ENCODE measurements around the gene INTU.
A peak's percentile ranks its signal among the peaks of the same experiment; 100 is the strongest.
"Not testable (repeated sequence)": the region's sequence is repeated elsewhere in the genome, so short reads cannot be mapped to it uniquely, and the experiment has no call there.

INTU gene

DNA sequence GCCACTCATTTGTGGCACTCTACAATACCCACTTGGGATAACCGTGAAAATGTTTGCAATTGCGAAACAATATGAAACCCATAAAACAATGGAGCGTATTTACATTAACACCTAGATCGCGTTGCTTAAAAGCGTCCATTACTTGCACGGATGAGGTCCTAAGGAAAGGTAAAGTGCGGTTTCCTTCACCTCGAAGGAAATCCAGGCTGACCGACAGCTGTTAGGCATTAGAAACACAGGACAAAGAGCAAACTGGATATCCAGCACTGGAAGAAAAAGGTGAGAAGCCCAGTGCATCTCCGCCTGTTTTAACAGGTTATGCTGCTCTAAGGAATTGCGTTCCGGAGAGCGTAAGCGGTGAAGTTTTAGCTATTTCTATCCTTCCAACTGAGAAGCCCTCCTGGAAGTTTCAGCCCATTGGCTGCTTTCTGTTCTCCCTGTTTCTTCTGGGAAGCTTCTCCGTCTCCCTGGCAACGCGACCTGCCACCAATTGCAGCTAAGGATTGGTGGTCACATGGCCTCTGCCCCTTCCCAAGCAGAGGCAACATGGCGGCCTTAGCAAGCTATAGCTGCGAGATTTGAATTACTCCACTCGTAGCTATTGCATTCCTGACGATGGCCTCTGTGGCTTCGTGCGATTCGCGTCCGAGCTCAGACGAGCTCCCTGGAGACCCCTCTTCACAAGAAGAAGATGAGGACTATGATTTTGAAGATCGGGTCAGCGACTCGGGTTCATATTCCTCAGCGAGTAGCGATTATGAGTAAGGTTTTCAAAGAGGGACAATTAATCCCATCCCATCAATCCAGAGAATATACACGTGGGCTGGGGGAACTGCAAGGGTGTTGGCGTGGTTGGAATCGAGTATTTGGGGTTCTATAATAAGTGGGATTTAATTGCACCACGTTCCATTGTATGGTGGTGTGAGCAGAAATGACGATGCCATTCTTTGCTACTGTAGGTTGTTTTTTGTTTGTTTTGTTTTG is at the start of gene INTU:
TSS of gene INTU (plus strand) at position 538 of the 984 bp plus-strand sequence. CDS start at position 616, 78 bp downstream.
- Histone ChIP-seq H3K4me3 (ENCODE audit: low read depth in 1 of 5, low read length in 5 of 5) (peak within 1 kb of the TSS; percentile 92 to 98 (median 95)), H3K27ac (ENCODE audit: low read depth, low read length) (peak within 1 kb of the TSS; percentile 73), H3K4me1 (ENCODE audit: control insufficient read depth in 5 of 5, insufficient read depth in 5 of 5, low read length in 5 of 5) (peaks cover 0 to 17% (median 11%) of the 10 kb centered on the region in 5 donors), H3K27me3 (ENCODE audit: control insufficient read depth in 5 of 5, insufficient read depth in 4 of 5, low read length in 5 of 5) (no peaks in the 10 kb centered on the region), H3K9me3 (ENCODE audit: control insufficient read depth in 5 of 5, low read length in 5 of 5) (no peaks in the 10 kb centered on the region), H3K36me3 (ENCODE audit: control insufficient read depth in 5 of 5, insufficient read depth in 5 of 5, low read length in 5 of 5) (no peaks in the 10 kb centered on the region), H3K9ac (ENCODE audit: low read length in 5 of 5) (peak within 1 kb of the TSS; percentile 63 to 84 (median 76))

DNA sequence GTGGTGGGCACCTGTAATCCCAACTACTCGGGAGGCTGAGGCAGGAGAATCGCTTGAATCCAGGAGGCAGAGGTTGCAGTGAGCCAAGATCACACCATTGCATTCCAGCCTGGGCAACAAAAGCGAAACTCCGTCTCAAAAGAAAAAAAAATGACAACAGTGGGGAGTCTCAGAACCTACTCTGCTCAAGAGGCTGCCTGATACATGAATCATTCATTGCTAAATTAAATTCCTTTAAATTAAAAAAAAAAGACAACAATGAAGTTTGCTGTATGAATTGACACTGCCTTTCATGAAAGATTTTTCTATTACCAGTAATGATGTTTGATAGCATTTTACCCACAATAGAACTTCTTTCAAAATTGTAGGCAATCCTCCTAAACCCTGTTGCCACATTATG is 46.3 kb upstream of the INTU start:
- H3K4me3 ChIP-seq (ENCODE audit: low read depth in 1 of 5, low read length in 5 of 5); H3K9me3 ChIP-seq (ENCODE audit: control insufficient read depth in 5 of 5, low read length in 5 of 5); H3K9ac ChIP-seq (ENCODE audit: low read length in 5 of 5); H3K27me3 ChIP-seq (ENCODE audit: control insufficient read depth in 5 of 5, insufficient read depth in 4 of 5, low read length in 5 of 5); H3K4me1 ChIP-seq (ENCODE audit: control insufficient read depth in 5 of 5, insufficient read depth in 5 of 5, low read length in 5 of 5); H3K36me3 ChIP-seq (ENCODE audit: control insufficient read depth in 5 of 5, insufficient read depth in 5 of 5, low read length in 5 of 5); H3K27ac ChIP-seq (ENCODE audit: low read depth, low read length): not testable (repeated sequence)

GRCh38 chr4:127586922-127587571 is 45.7 kb upstream of the INTU start:
- H3K36me3 ChIP-seq (ENCODE audit: control insufficient read depth in 5 of 5, insufficient read depth in 5 of 5, low read length in 5 of 5): no peaks in the 10 kb centered on the region
- H3K27me3 ChIP-seq (ENCODE audit: control insufficient read depth in 5 of 5, insufficient read depth in 4 of 5, low read length in 5 of 5): no peaks in the 10 kb centered on the region
- no peak overlapping the region for H3K9ac ChIP-seq (ENCODE audit: low read length in 5 of 5)
- no peaks in the 10 kb centered on the region for H3K9me3 ChIP-seq (ENCODE audit: control insufficient read depth in 5 of 5, low read length in 5 of 5)
- no peaks in the 10 kb centered on the region for H3K4me1 ChIP-seq (ENCODE audit: control insufficient read depth in 5 of 5, insufficient read depth in 5 of 5, low read length in 5 of 5)
- H3K27ac ChIP-seq (ENCODE audit: low read depth, low read length): no peak overlapping the region
- H3K4me3 ChIP-seq (ENCODE audit: low read depth in 1 of 5, low read length in 5 of 5): no peak overlapping the region

DNA sequence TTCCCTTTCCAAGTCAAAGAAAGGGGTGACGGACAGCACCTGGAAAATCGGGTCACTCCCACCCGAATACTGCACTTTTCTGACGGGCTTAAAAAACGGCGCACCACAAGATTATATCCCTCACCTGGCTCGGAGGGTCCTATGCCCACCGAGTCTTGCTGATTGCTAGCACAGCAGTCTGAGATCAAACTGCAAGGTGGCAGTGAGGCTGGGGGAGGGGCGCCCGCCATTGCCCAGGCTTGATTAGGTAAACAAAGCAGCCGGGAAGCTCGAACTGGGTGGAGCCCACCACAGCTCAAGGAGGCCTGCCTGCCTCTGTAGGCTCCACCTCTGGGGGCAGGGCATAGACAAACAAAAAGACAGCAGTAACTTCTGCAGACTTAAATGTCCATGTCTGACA is 43.6 kb upstream of the INTU start:
- H3K9ac ChIP-seq (ENCODE audit: low read length in 5 of 5); H3K4me3 ChIP-seq (ENCODE audit: low read depth in 1 of 5, low read length in 5 of 5); H3K9me3 ChIP-seq (ENCODE audit: control insufficient read depth in 5 of 5, low read length in 5 of 5); H3K27me3 ChIP-seq (ENCODE audit: control insufficient read depth in 5 of 5, insufficient read depth in 4 of 5, low read length in 5 of 5); H3K36me3 ChIP-seq (ENCODE audit: control insufficient read depth in 5 of 5, insufficient read depth in 5 of 5, low read length in 5 of 5); H3K27ac ChIP-seq (ENCODE audit: low read depth, low read length); H3K4me1 ChIP-seq (ENCODE audit: control insufficient read depth in 5 of 5, insufficient read depth in 5 of 5, low read length in 5 of 5): not testable (repeated sequence)

GRCh38 chr4:127598656-127599055 is 34.1 kb upstream of the INTU start:
- Histone ChIP-seq H3K27me3 (ENCODE audit: control insufficient read depth in 5 of 5, insufficient read depth in 4 of 5, low read length in 5 of 5) (peaks cover 0 to 4% (median 0%) of the 10 kb centered on the region in 5 donors), H3K9me3 (ENCODE audit: control insufficient read depth in 5 of 5, low read length in 5 of 5) (no peaks in the 10 kb centered on the region), H3K4me3 (ENCODE audit: low read depth in 1 of 5, low read length in 5 of 5) (no peak overlapping the region), H3K27ac (ENCODE audit: low read depth, low read length) (no peak overlapping the region), H3K9ac (ENCODE audit: low read length in 5 of 5) (no peak overlapping the region), H3K4me1 (ENCODE audit: control insufficient read depth in 5 of 5, insufficient read depth in 5 of 5, low read length in 5 of 5) (no peaks in the 10 kb centered on the region), H3K36me3 (ENCODE audit: control insufficient read depth in 5 of 5, insufficient read depth in 5 of 5, low read length in 5 of 5) (no peaks in the 10 kb centered on the region)

DNA sequence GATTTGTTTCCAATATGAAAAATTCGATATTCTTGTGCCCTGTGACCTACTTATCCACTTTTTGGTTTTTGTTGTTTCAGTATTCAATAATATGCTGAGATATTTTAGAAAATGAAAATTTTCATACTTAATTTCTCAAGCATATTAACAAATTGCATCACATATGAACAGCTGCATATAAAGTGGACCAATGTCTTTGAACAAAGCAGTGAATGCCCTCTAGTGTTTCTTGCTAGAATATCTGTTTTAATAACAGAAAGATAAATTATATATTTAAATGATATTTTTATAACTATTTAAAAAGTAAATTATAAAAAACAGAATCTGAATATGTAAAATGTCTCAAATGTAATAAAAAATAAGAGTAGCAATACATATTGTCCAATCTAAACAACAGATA is 31.7 kb upstream of the INTU start:
- no peaks in the 10 kb centered on the region for H3K4me1 ChIP-seq (ENCODE audit: control insufficient read depth in 5 of 5, insufficient read depth in 5 of 5, low read length in 5 of 5)
- peaks cover 0 to 7% (median 0%) of the 10 kb centered on the region in 5 donors for H3K27me3 ChIP-seq (ENCODE audit: control insufficient read depth in 5 of 5, insufficient read depth in 4 of 5, low read length in 5 of 5)
- no peak overlapping the region for H3K27ac ChIP-seq (ENCODE audit: low read depth, low read length)
- no peaks in the 10 kb centered on the region for H3K36me3 ChIP-seq (ENCODE audit: control insufficient read depth in 5 of 5, insufficient read depth in 5 of 5, low read length in 5 of 5)
- no peak overlapping the region for H3K4me3 ChIP-seq (ENCODE audit: low read depth in 1 of 5, low read length in 5 of 5)
- H3K9me3 ChIP-seq (ENCODE audit: control insufficient read depth in 5 of 5, low read length in 5 of 5): no peaks in the 10 kb centered on the region
- no peak overlapping the region for H3K9ac ChIP-seq (ENCODE audit: low read length in 5 of 5)

- Histone ChIP-seq H3K27ac (ENCODE audit: low read depth, low read length) (no peak overlapping the region), H3K4me3 (ENCODE audit: low read depth in 1 of 5, low read length in 5 of 5) (no peak overlapping the region), H3K9me3 (ENCODE audit: control insufficient read depth in 5 of 5, low read length in 5 of 5) (no peaks in the 10 kb centered on the region), H3K4me1 (ENCODE audit: control insufficient read depth in 5 of 5, insufficient read depth in 5 of 5, low read length in 5 of 5) (no peaks in the 10 kb centered on the region), H3K36me3 (ENCODE audit: control insufficient read depth in 5 of 5, insufficient read depth in 5 of 5, low read length in 5 of 5) (no peaks in the 10 kb centered on the region), H3K27me3 (ENCODE audit: control insufficient read depth in 5 of 5, insufficient read depth in 4 of 5, low read length in 5 of 5) (peaks cover 0 to 7% (median 0%) of the 10 kb centered on the region in 5 donors), H3K9ac (ENCODE audit: low read length in 5 of 5) (no peak overlapping the region)
Observed at GRCh38 chr4:127604949-127605709, 27.6 kb upstream of the INTU start.

GRCh38 chr4:127606823-127607222 is 25.9 kb upstream of the INTU start:
- peaks cover 0 to 7% (median 0%) of the 10 kb centered on the region in 5 donors for H3K27me3 ChIP-seq (ENCODE audit: control insufficient read depth in 5 of 5, insufficient read depth in 4 of 5, low read length in 5 of 5)
- H3K4me3 ChIP-seq (ENCODE audit: low read depth in 1 of 5, low read length in 5 of 5): no peak overlapping the region
- H3K9ac ChIP-seq (ENCODE audit: low read length in 5 of 5): no peak overlapping the region
- H3K4me1 ChIP-seq (ENCODE audit: control insufficient read depth in 5 of 5, insufficient read depth in 5 of 5, low read length in 5 of 5): no peaks in the 10 kb centered on the region
- H3K36me3 ChIP-seq (ENCODE audit: control insufficient read depth in 5 of 5, insufficient read depth in 5 of 5, low read length in 5 of 5): no peaks in the 10 kb centered on the region
- H3K9me3 ChIP-seq (ENCODE audit: control insufficient read depth in 5 of 5, low read length in 5 of 5): no peaks in the 10 kb centered on the region
- H3K27ac ChIP-seq (ENCODE audit: low read depth, low read length): no peak overlapping the region

DNA sequence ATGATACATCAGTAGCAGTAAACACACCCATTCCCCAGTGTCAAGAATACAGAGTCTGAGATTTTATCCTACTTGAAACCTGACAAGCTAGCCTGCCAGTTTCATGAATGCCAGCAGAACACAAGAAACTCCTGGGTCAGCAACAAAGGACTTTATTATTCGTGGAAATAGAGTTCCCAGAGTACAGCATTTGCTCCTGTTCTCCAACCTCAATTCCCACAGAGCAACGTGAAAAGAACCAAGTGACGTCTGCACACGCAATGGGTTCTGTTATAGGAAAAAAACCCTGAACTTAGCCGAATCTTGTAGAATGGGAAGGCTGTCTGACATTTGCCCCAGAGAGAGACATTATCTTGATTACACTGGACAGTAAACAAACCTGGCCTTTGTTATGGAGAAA is 23.3 kb upstream of the INTU start:
- no peaks in the 10 kb centered on the region for H3K4me1 ChIP-seq (ENCODE audit: control insufficient read depth in 5 of 5, insufficient read depth in 5 of 5, low read length in 5 of 5)
- H3K9ac ChIP-seq (ENCODE audit: low read length in 5 of 5): no peak overlapping the region
- H3K27me3 ChIP-seq (ENCODE audit: control insufficient read depth in 5 of 5, insufficient read depth in 4 of 5, low read length in 5 of 5): peaks cover 0 to 3% (median under 1%) of the 10 kb centered on the region in 5 donors
- no peak overlapping the region for H3K27ac ChIP-seq (ENCODE audit: low read depth, low read length)
- no peak overlapping the region for H3K4me3 ChIP-seq (ENCODE audit: low read depth in 1 of 5, low read length in 5 of 5)
- no peaks in the 10 kb centered on the region for H3K9me3 ChIP-seq (ENCODE audit: control insufficient read depth in 5 of 5, low read length in 5 of 5)
- no peaks in the 10 kb centered on the region for H3K36me3 ChIP-seq (ENCODE audit: control insufficient read depth in 5 of 5, insufficient read depth in 5 of 5, low read length in 5 of 5)
